Naive thymus-derived CD4-positive, alpha-beta T cell (primary cell): ENCODE results near the gene LIN52. TPM values are rescaled to one million over a fixed set of nuclear protein-coding genes. Genes with fewer than 3 reads are reported as not detected.

ENCODE experiments used
- ATAC-seq: fragments of 150-1000 bp; cut with Tn5 transposase; 2 replicates; pipeline ENCODE4 v1.10.0; 2021; ENCODE audit warnings: mild to moderate bottlenecking, moderate library complexity
- CTCF ChIA-PET: fragments of 350-600 bp; sonication (Branson Sonifier 250); formaldehyde crosslinking; loops from one replicate; lab custom pipeline; 2021; ENCODE audit warnings: antibody characterized with exemption; lab: Charles Lee
- POLR2A ChIA-PET: fragments of 350-600 bp; sonication (Branson Sonifier 250); formaldehyde crosslinking; loops from one replicate; lab custom pipeline; 2021; ENCODE audit warnings: antibody characterized with exemption, inconsistent platforms; lab: Charles Lee
- DNase-seq, 9 donors: peaks; one replicate each; pipeline versions ENCODE4 v3.0.0 to v3.0.0-alpha.2; 2020 to 2022; ENCODE audit warnings: mixed read lengths in 1 of 9
- H3K27ac ChIP-seq: one replicate; pipeline ENCODE4 v1.7.0; 2013; ENCODE audit warnings: mild to moderate bottlenecking, low read depth, low read length, moderate library complexity
- H3K27me3 ChIP-seq, 2 donors: one replicate each; pipeline ENCODE4 v1.7.0; 2013; ENCODE audit warnings: low read length in 2 of 2, mild to moderate bottlenecking in 2 of 2, moderate library complexity in 2 of 2; ENCODE audit not compliant: control insufficient read depth in 2 of 2, insufficient read depth in 2 of 2
- H3K36me3 ChIP-seq, 3 experiments: 1 replicate in 2 of 3; 2 replicates in 1 of 3; pipeline ENCODE4 v1.7.0; 2013; ENCODE audit warnings: low read length in 3 of 3, mild to moderate bottlenecking in 3 of 3, moderate library complexity in 1 of 3; ENCODE audit not compliant: insufficient read depth in 3 of 3, control insufficient read depth in 2 of 3
- H3K4me1 ChIP-seq, 2 donors: one replicate each; pipeline ENCODE4 v1.7.0; 2013; ENCODE audit warnings: low read length in 2 of 2, mild to moderate bottlenecking in 2 of 2, moderate library complexity in 1 of 2; ENCODE audit not compliant: control insufficient read depth in 2 of 2, insufficient read depth in 2 of 2
- H3K4me3 ChIP-seq: 2 replicates; pipeline ENCODE4 v1.7.0; 2013; ENCODE audit warnings: mild to moderate bottlenecking, low read length
- H3K9me3 ChIP-seq, 3 experiments: 1 replicate in 2 of 3; 2 replicates in 1 of 3; pipeline ENCODE4 v1.7.0; 2013; ENCODE audit warnings: low read length in 3 of 3; ENCODE audit not compliant: control insufficient read depth in 2 of 3
- H3K27ac Mint-ChIP-seq, 9 donors: one replicate each; pipeline ENCODE4 v1.8.0; 2020 to 2022; ENCODE audit warnings: mixed read lengths in 9 of 9, mild to moderate bottlenecking in 8 of 9, moderate library complexity in 5 of 9, inconsistent platforms in 2 of 9
- H3K27me3 Mint-ChIP-seq, 5 donors: one replicate each; pipeline ENCODE4 v1.8.0; 2021 to 2022; ENCODE audit warnings: mixed read lengths in 5 of 5, mild to moderate bottlenecking in 1 of 5
- H3K36me3 Mint-ChIP-seq, 5 donors: one replicate each; pipeline ENCODE4 v1.8.0; 2020 to 2022; ENCODE audit warnings: mixed read lengths in 5 of 5, mild to moderate bottlenecking in 3 of 5, inconsistent platforms in 1 of 5
- H3K4me1 Mint-ChIP-seq, 7 donors: one replicate each; pipeline ENCODE4 v1.8.0; 2020 to 2022; ENCODE audit warnings: mixed read lengths in 7 of 7, mild to moderate bottlenecking in 3 of 7, inconsistent platforms in 1 of 7
- H3K4me3 Mint-ChIP-seq, 10 donors: one replicate each; pipeline ENCODE4 v1.8.0; 2020 to 2022; ENCODE audit warnings: mild to moderate bottlenecking in 10 of 10, mixed read lengths in 10 of 10, moderate library complexity in 6 of 10, inconsistent platforms in 2 of 10
- H3K9me3 Mint-ChIP-seq, 11 donors: one replicate each; pipeline ENCODE4 v1.8.0; 2020 to 2022; ENCODE audit warnings: mixed read lengths in 11 of 11, mild to moderate bottlenecking in 4 of 11, inconsistent platforms in 1 of 11, moderate library complexity in 1 of 11
- intact Hi-C, 2 donors: fragments of 100-400 bp; cut with micrococcal nuclease; formaldehyde crosslinking; loops; one replicate each; pipeline ENCODE4 v1.15.1; 2023
- polyA plus RNA-seq, 2 donors: library from polyadenylated mRNA; unstranded; fragments of 300-500 nt; fragmentation: Illumina TruSeq; gene quantifications; one replicate each; pipeline ENCODE4 v1.2.3, GENCODE V29; 2021
- total RNA-seq, 6 experiments: library from RNA in 5 of 6; stranded (reverse) in 5 of 6; gene quantifications; 1 replicate in 5 of 6; 2 replicates in 1 of 6; pipeline ENCODE4 v1.2.3 and lab custom pipeline; 2021 to 2026

LIN52 gene
- total and polyA plus RNA-seq, 7 experiments from 2014 or later = 6.6 to 16.3 (median 9.5) TPM

GRCh38 chr14:74126315-74127013, 41.7 kb downstream of the LIN52 start:
- H3K4me3 ChIP-seq = no peak overlapping the region
- H3K9me3 Mint-ChIP-seq = peaks cover 0 to 5% (median 0%) of the 10 kb centered on the region in 11 donors
- H3K9me3 ChIP-seq = no peaks in the 10 kb centered on the region
- H3K4me3 Mint-ChIP-seq = no peak overlapping the region
- no peaks in the 10 kb centered on the region for H3K27me3 Mint-ChIP-seq
- no peaks in the 10 kb centered on the region for H3K36me3 ChIP-seq
- H3K4me1 Mint-ChIP-seq = peaks cover 0 to 3% (median 0%) of the 10 kb centered on the region in 7 donors
- no peak overlapping the region for H3K27ac ChIP-seq
- no peak for ATAC-seq
- no peaks in the 10 kb centered on the region for H3K4me1 ChIP-seq
- ChIA-PET POLR2A (no interaction called here), CTCF (no interaction called here)
- H3K27me3 ChIP-seq = no peaks in the 10 kb centered on the region
- intact Hi-C loops = no loop called here
- H3K36me3 Mint-ChIP-seq = peaks cover 0 to 43% (median 23%) of the 10 kb centered on the region in 5 donors
- no peak for DNase-seq
- H3K27ac Mint-ChIP-seq = no peak overlapping the region

GRCh38 chr14:74127634-74128033, 42.9 kb downstream of the LIN52 start:
- H3K27ac Mint-ChIP-seq = no peak overlapping the region
- ATAC-seq (no peak), DNase-seq (no peak)
- Histone ChIP-seq H3K27me3 (no peaks in the 10 kb centered on the region), H3K4me3 (no peak overlapping the region), H3K9me3 (no peaks in the 10 kb centered on the region), H3K27ac (no peak overlapping the region), H3K4me1 (no peaks in the 10 kb centered on the region), H3K36me3 (no peaks in the 10 kb centered on the region)
- H3K9me3 Mint-ChIP-seq = peaks cover 0 to 5% (median 0%) of the 10 kb centered on the region in 11 donors
- no peak overlapping the region for H3K4me3 Mint-ChIP-seq
- no peaks in the 10 kb centered on the region for H3K27me3 Mint-ChIP-seq
- peaks cover 0 to 3% (median 0%) of the 10 kb centered on the region in 7 donors for H3K4me1 Mint-ChIP-seq
- ChIA-PET CTCF (no interaction called here), POLR2A (no interaction called here)
- intact Hi-C loops = no loop called here
- H3K36me3 Mint-ChIP-seq = peaks cover 0 to 40% (median 23%) of the 10 kb centered on the region in 5 donors

- H3K4me1 ChIP-seq = peaks cover 5 to 14% of the 10 kb centered on the region in 2 donors
- POLR2A ChIA-PET = no interaction called here
- ATAC-seq = peak; percentile 42
- no peak overlapping the region for H3K27ac ChIP-seq
- Mint-ChIP-seq H3K4me3 (no peak overlapping the region), H3K36me3 (peaks cover 0 to 10% (median 6%) of the 10 kb centered on the region in 5 donors), H3K4me1 (peaks cover 14 to 29% (median 23%) of the 10 kb centered on the region in 7 donors), H3K9me3 (peaks cover 0 to 2% (median 0%) of the 10 kb centered on the region in 11 donors), H3K27me3 (no peaks in the 10 kb centered on the region), H3K27ac (peak overlapping the region in 4 of 9 donors; percentile 4 to 59 (median 44))
- CTCF ChIA-PET = no interaction called here
- H3K4me3 ChIP-seq = no peak overlapping the region
- no peak for DNase-seq
- no peaks in the 10 kb centered on the region for H3K27me3 ChIP-seq
- intact Hi-C loops = no loop called here
- H3K9me3 ChIP-seq = no peaks in the 10 kb centered on the region
- no peaks in the 10 kb centered on the region for H3K36me3 ChIP-seq
Measured at GRCh38 chr14:74133833-74134481, 49.2 kb downstream of the LIN52 start.

GRCh38 chr14:74134484-74134883, 49.7 kb downstream of the LIN52 start:
- H3K27me3 ChIP-seq = no peaks in the 10 kb centered on the region
- H3K4me3 ChIP-seq = no peak overlapping the region
- intact Hi-C loops = no loop called here
- no peaks in the 10 kb centered on the region for H3K9me3 ChIP-seq
- no peaks in the 10 kb centered on the region for H3K36me3 ChIP-seq
- Mint-ChIP-seq H3K36me3 (peaks cover 0 to 6% (median 4%) of the 10 kb centered on the region in 5 donors), H3K4me1 (peaks cover 14 to 29% (median 23%) of the 10 kb centered on the region in 7 donors), H3K27ac (peak overlapping the region in 3 of 9 donors; percentile 1 to 31 (median 4)), H3K27me3 (no peaks in the 10 kb centered on the region), H3K9me3 (no peaks in the 10 kb centered on the region), H3K4me3 (no peak overlapping the region)
- ChIA-PET CTCF (no interaction called here), POLR2A (no interaction called here)
- no peak overlapping the region for H3K27ac ChIP-seq
- ATAC-seq = no peak
- peaks cover 5 to 14% of the 10 kb centered on the region in 2 donors for H3K4me1 ChIP-seq
- DNase-seq = no peak

GRCh38 chr14:74135426-74135825, 50.7 kb downstream of the LIN52 start:
- Histone ChIP-seq H3K27ac (no peak overlapping the region), H3K4me1 (peaks cover 5 to 14% of the 10 kb centered on the region in 2 donors), H3K36me3 (no peaks in the 10 kb centered on the region), H3K9me3 (no peaks in the 10 kb centered on the region), H3K4me3 (no peak overlapping the region), H3K27me3 (no peaks in the 10 kb centered on the region)
- CTCF ChIA-PET = no interaction called here
- Mint-ChIP-seq H3K36me3 (peaks cover 0 to 6% (median 4%) of the 10 kb centered on the region in 5 donors), H3K27me3 (no peaks in the 10 kb centered on the region), H3K4me3 (no peak overlapping the region), H3K9me3 (no peaks in the 10 kb centered on the region), H3K27ac (no peak overlapping the region), H3K4me1 (peaks cover 14 to 29% (median 23%) of the 10 kb centered on the region in 7 donors)
- ATAC-seq (no peak), DNase-seq (no peak)
- POLR2A ChIA-PET = no interaction called here
- intact Hi-C loops = no loop called here

DNA sequence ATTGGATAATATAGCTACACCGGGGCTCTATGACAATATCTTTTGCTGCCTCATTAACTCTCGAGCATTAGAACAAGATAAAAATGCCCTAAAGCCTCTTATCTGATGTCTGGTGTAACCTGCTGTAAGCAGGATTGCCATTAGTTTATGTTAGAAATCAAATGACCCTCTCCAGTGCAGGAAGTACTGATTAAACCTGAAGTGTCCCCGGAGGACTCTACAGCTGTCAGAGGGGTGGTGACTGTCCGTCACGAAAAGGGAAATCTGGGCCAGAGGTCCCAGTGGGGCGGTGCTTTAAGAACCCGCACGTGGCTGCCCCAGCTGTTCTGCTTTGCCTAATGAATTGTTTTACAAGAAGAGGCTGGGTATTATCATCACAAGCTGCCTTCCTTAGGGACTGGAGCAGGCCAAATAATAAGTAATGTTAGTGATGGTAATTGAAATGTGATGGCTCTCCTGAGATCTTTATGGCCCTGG, 55.7 kb downstream of the LIN52 start:
- H3K9me3 Mint-ChIP-seq = peaks cover 0 to 2% (median 0%) of the 10 kb centered on the region in 11 donors
- peaks cover 9 to 22% (median 12%) of the 10 kb centered on the region in 7 donors for H3K4me1 Mint-ChIP-seq
- POLR2A ChIA-PET = no interaction called here
- H3K27me3 ChIP-seq = no peaks in the 10 kb centered on the region
- ATAC-seq (peak; percentile 34), DNase-seq (no peak)
- H3K36me3 Mint-ChIP-seq = peaks cover 0 to 27% (median 7%) of the 10 kb centered on the region in 5 donors
- intact Hi-C loops = no loop called here
- H3K27ac ChIP-seq = no peak overlapping the region
- no peaks in the 10 kb centered on the region for H3K9me3 ChIP-seq
- CTCF ChIA-PET = no interaction called here
- H3K27me3 Mint-ChIP-seq = no peaks in the 10 kb centered on the region
- no peak overlapping the region for H3K4me3 Mint-ChIP-seq
- H3K36me3 ChIP-seq = no peaks in the 10 kb centered on the region
- no peak overlapping the region for H3K4me3 ChIP-seq
- H3K27ac Mint-ChIP-seq = no peak overlapping the region
- peaks cover under 1 to 3% of the 10 kb centered on the region in 2 donors for H3K4me1 ChIP-seq
